Lower leg skin (tissue), 4 donors: Measurements from ENCODE around the gene POR. TPM values are rescaled to one million over a fixed set of nuclear protein-coding genes. Genes with fewer than 3 reads are reported as not detected.

ENCODE experiments used
- DNase-seq, 2 donors: peaks; one replicate each; pipeline ENCODE4 v3.0.0-alpha.2; 2019; ENCODE audit warnings: low spot score in 2 of 2
- H3K4me3 ChIP-seq: fragments of 200-600 bp; sonication (generic); 2 replicates; pipeline ENCODE4 v1.5.1; 2017; ENCODE audit warnings: mild to moderate bottlenecking, low read depth; ENCODE audit not compliant: poor library complexity, severe bottlenecking
- POLR2A ChIP-seq, 2 donors: fragments of 450-650 bp; IDR thresholded peaks; one replicate each; pipeline ENCODE4 v1.6.1; 2016 to 2017; ENCODE audit warnings: antibody characterized with exemption in 2 of 2, mild to moderate bottlenecking in 1 of 2, moderate library complexity in 1 of 2
- WGBS, 2 donors: methylation state at CpG; one replicate each; pipeline ENCODE4 v1.1.5; 2018; 5-methylcytosine and 5-hydroxymethylcytosine counted together
- intact Hi-C: fragments of 100-400 bp; cut with DNase I; formaldehyde crosslinking; loops from one replicate; pipeline ENCODE4 v1.15.0; 2023; ENCODE audit warnings: low total_unique reads
- total RNA-seq, 4 donors: library from RNA; depleted of rRNA; stranded (reverse); fragments of >200 nt; gene quantifications; one replicate each; pipeline ENCODE4 v1.1.0, GENCODE V29; 2016
- TF ChIP-seq, protein P1 (sequence below), 3 donors: fragments of 450-650 bp; IDR thresholded peaks; one replicate each; pipeline ENCODE4 v1.5.1; 2016; ENCODE audit warnings: antibody characterized with exemption in 3 of 3, mild to moderate bottlenecking in 3 of 3, moderate library complexity in 2 of 3

The POR gene
- 100 to 1,000 TPM in 1 of 4 donors, 10 to 100 TPM in 3; 77.4 to 129 (median 97.0) TPM for total RNA-seq

DNA sequence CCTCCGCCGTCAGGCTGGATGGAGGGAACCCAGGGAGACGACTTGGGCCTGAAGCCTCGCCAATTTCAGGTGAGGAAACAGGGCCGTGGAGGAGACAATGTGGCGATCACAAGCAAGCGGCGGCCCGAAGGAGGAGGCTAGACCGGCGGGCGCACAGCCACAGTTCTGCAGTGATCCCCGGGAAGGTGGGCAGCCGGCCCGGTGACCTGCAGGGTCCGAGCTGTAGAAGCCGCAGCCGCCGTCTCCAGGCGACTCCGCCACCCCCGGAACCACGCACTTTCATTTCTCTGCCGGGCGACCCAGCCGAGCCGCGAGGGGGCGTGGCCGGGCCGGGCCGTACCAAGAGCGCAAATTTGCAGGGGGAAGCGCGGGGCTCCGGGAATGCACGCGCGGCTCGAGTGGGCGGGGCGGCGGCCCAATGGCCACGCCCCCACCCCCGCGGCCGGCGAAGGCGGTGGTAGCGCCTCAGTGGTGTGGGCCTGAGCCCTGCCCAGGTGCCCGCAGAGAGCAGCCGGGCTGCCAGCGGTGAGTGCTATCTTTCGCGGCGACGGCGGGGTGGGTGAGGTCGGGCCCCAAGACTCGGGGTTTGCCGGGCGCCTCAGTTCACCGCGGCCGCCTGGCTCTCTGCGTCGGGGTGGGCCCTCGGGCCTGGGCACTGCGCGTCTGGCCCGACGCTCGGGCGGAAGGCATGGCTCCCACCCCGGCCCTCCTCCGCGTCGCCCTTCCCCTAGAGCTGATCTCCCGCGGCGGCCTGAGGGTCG lies at the start of gene POR:
Gene POR (plus strand): TSS at position 501 of the 761 bp plus-strand sequence. CDS start 38,847 bp downstream, outside the sequence.
- H3K4me3 ChIP-seq: peak within 1 kb of the TSS; percentile 67
- WGBS, 2 donors: 0% methylated on average over 14 to 24 of the region's 82 CpGs
- intact Hi-C loops: no loop called here
- peak; percentile 95 to 99 for DNase-seq
- peak in 1 of 2 donors; percentile 95 for TF ChIP-seq POLR2A (IDR thresholded peaks at IDR 0.05)
- TF ChIP-seq, protein P1, sequence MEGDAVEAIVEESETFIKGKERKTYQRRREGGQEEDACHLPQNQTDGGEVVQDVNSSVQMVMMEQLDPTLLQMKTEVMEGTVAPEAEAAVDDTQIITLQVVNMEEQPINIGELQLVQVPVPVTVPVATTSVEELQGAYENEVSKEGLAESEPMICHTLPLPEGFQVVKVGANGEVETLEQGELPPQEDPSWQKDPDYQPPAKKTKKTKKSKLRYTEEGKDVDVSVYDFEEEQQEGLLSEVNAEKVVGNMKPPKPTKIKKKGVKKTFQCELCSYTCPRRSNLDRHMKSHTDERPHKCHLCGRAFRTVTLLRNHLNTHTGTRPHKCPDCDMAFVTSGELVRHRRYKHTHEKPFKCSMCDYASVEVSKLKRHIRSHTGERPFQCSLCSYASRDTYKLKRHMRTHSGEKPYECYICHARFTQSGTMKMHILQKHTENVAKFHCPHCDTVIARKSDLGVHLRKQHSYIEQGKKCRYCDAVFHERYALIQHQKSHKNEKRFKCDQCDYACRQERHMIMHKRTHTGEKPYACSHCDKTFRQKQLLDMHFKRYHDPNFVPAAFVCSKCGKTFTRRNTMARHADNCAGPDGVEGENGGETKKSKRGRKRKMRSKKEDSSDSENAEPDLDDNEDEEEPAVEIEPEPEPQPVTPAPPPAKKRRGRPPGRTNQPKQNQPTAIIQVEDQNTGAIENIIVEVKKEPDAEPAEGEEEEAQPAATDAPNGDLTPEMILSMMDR (IDR thresholded peaks at IDR 0.05): no peak

DNA sequence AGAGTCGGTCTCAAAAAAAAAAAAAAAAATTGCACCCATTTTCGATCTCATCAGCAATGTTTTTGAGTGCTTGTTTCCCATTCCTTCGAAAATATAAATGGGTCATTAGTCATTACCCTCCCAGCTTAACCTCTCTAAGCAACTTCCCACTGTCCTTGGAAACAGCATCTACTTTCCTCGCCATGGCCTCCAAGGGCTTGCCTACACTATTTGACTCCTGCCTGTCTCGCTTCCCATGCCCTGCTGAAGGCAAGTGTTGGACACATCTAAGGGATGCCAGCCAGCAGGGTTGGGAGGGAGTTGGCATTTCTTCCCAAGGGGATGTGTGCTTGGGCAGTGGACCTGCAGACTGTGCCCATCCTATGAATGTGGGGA lies 48.9 kb upstream of the POR start:
- intact Hi-C loops: loop anchor here (5.0 to 10.0 kb wide), 3 partner anchors 59 to 269 kb away; no protein-coding TSS in a partner anchor
- TF ChIP-seq, protein P1 (IDR thresholded peaks at IDR 0.05): no peak
- TF ChIP-seq POLR2A (IDR thresholded peaks at IDR 0.05): no peak
- H3K4me3 ChIP-seq: no peak overlapping the region
- DNase-seq: no peak
- 48 to 52% methylated on average over 5 of the region's 5 CpGs for WGBS, 2 donors

DNA sequence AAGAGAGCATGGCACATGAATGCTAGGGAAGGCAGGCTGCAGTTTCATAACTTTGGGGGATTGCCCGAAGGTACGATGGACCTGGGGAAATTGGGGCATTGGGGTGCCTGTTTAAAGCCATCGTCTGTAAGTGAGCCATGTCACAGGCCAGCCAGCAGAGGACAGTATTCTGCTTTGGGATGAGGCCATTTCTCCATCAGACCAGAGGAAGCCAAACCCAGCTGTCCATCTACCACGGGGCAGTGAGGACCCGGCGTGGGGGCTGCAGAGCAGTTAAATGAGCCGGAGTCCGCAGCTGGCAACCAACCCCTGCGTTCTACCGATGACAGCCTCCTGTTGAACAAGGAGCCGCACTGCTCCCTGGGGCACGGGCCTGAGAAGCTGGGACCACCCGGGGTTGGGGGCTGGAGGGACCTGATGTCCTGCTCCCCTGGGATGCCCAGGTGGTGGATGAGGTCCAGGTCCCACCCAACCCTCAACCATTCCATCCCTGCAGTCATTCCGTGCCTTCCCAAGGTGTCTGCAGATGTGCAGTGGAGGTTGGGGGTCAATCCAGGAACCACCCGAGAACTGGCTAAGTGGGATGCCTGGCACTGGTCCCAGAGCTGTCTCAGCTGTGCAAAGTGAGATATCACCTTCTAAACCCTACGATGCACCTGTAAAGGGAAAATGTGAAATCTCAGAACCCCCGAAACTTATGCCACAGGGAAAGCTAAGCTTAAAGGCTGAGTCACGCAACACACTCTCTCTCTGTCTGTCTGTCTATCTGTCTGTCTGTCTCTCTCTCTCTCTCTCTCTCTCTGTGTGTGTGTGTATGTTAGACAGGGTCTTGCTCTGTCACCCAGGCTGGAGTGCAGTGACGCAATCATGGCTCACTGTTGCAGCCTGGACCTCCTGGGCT lies 48.2 kb upstream of the POR start:
- DNase-seq: peak; percentile 41 to 88
- no peak overlapping the region for H3K4me3 ChIP-seq
- no peak for TF ChIP-seq POLR2A (IDR thresholded peaks at IDR 0.05)
- TF ChIP-seq, protein P1 (IDR thresholded peaks at IDR 0.05): no peak
- intact Hi-C loops: loop anchor here (5.0 to 10.0 kb wide), 3 partner anchors 58 to 268 kb away; no protein-coding TSS in a partner anchor
- 38 to 49% methylated on average over 14 to 15 of the region's 19 CpGs for WGBS, 2 donors

DNA sequence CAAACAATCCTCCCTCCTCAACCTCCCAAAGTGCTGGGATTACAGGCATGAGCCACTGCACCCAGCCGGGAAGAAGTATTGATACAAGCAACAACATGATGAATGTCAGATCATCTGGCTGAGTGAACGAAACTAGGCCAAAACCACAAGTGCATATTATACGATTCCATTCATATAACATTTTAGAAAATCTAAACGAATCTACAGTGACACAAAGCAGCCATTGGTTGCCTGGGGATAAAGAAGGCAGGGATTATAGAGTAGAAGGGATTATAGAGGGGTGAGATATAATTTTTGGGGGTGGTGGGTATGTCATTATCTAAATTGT lies 47.6 kb upstream of the POR start:
- TF ChIP-seq POLR2A (IDR thresholded peaks at IDR 0.05): no peak
- TF ChIP-seq, protein P1 (IDR thresholded peaks at IDR 0.05): no peak
- 58 to 59% methylated on average over 4 of the region's 4 CpGs for WGBS, 2 donors
- DNase-seq: no peak
- no peak overlapping the region for H3K4me3 ChIP-seq
- intact Hi-C loops: loop anchor here (5.0 to 10.0 kb wide), 3 partner anchors 57 to 267 kb away; no protein-coding TSS in a partner anchor

DNA sequence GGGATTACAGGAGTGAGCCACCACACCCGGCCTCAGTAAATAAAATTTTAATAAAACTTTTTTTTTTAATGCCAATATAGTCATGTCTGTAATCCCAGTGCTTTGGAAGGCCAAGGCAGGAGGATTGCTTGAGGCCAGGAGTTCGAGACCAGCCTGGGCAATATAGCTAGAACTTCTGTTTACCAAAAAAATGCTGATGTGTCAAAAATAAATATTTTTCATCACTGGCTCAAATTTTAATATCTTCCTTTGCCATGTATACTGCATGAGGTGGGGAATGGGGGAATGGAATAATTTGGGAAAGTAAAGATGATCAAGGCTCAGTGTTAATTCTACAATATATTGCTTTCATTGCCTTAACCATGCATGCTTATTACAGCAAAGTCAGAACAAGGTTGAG lies 46.8 kb upstream of the POR start:
- no peak for TF ChIP-seq POLR2A (IDR thresholded peaks at IDR 0.05)
- TF ChIP-seq, protein P1 (IDR thresholded peaks at IDR 0.05): no peak
- intact Hi-C loops: loop anchor here (5.0 to 10.0 kb wide), 3 partner anchors 57 to 267 kb away; no protein-coding TSS in a partner anchor
- DNase-seq: no peak
- no peak overlapping the region for H3K4me3 ChIP-seq
- 95% methylated on average over 2 of the region's 2 CpGs for WGBS, 2 donors
